Panc1 (cell line): ENCODE data around the gene CD300A. TPM values are rescaled to one million over a fixed set of nuclear protein-coding genes. Genes with fewer than 3 reads are reported as not detected.
"Not testable (repeated sequence)": the region's sequence is repeated elsewhere in the genome, so short reads cannot be mapped to it uniquely, and the experiment has no call there.

ENCODE experiments used
- ATAC-seq: fragments of 200-7000 bp; cut with Tn5 transposase; 2 replicates; pipeline ENCODE4 v1.9.1; 2020; ENCODE audit warnings: mild to moderate bottlenecking, moderate library complexity
- BruUV-seq: library from RNA; stranded (reverse); fragments of 400-500 nt; replicated peaks from 2 replicates; lab custom pipeline; 2021; lab: Mats Ljungman, UMichigan
- CTCF ChIA-PET: fragments of 300-600 bp; sonication (Branson Sonifier 250); formaldehyde crosslinking; loops from one replicate; lab custom pipeline; 2022; ENCODE audit warnings: antibody characterized with exemption; lab: Charles Lee
- POLR2A ChIA-PET: fragments of 300-600 bp; sonication (Branson Sonifier 250); formaldehyde crosslinking; loops from one replicate; lab custom pipeline; 2022; ENCODE audit warnings: antibody characterized with exemption; lab: Charles Lee
- DNase-seq: peaks from one replicate; pipeline ENCODE4 v3.0.0-alpha.2; 2010; ENCODE audit warnings: low read depth, low spot score
- H3K27ac ChIP-seq: 2 replicates; pipeline ENCODE4 v1.5.1; 2011; ENCODE audit warnings: mild to moderate bottlenecking, low read length, inconsistent platforms
- H3K27me3 ChIP-seq: fragments of 200-500 bp; sonication (Bioruptor generic); 2 replicates; pipeline ENCODE4 v1.6.0; 2014; ENCODE audit warnings: low read length, inconsistent platforms; ENCODE audit not compliant: control insufficient read depth, insufficient read depth
- H3K36me3 ChIP-seq: fragments of 200-500 bp; sonication (Bioruptor generic); 2 replicates; pipeline ENCODE4 v1.5.1; 2014; ENCODE audit warnings: inconsistent platforms, mild to moderate bottlenecking, low read length, moderate library complexity; ENCODE audit not compliant: control insufficient read depth, insufficient read depth
- H3K4me1 ChIP-seq: 2 replicates; pipeline ENCODE4 v1.5.1; 2011; ENCODE audit warnings: inconsistent platforms, mild to moderate bottlenecking, low read length, moderate library complexity; ENCODE audit not compliant: control insufficient read depth, insufficient read depth
- H3K4me3 ChIP-seq, 2 experiments: 2 replicates each; pipeline ENCODE4 v1.5.1; 2011 to 2012; ENCODE audit warnings: low read depth in 2 of 2, low read length in 2 of 2, mild to moderate bottlenecking in 2 of 2, inconsistent platforms in 1 of 2, moderate library complexity in 1 of 2
- H3K9me3 ChIP-seq: fragments of 200-500 bp; sonication (Bioruptor generic); 2 replicates; pipeline ENCODE4 v1.5.1; 2014; ENCODE audit warnings: low read depth, mild to moderate bottlenecking, inconsistent platforms, low read length, moderate library complexity; ENCODE audit not compliant: control insufficient read depth, insufficient read depth
- POLR2AphosphoS5 ChIP-seq: IDR thresholded peaks from 2 replicates; pipeline ENCODE4 v1.6.1; 2012; ENCODE audit warnings: mild to moderate bottlenecking, low read depth, low read length, moderate library complexity
- SIN3A ChIP-seq: IDR thresholded peaks from 2 replicates; pipeline ENCODE4 v1.6.1; 2012; ENCODE audit warnings: low read depth, mild to moderate bottlenecking, low read length, moderate library complexity, borderline replicate concordance; ENCODE audit not compliant: insufficient read depth
- TCF7L2 ChIP-seq: IDR thresholded peaks from 2 replicates; pipeline ENCODE4 v1.6.1; 2011; ENCODE audit warnings: mild to moderate bottlenecking, low read depth, low read length, inconsistent platforms
- in situ Hi-C: cut with HindIII; loops from 2 replicates; pipeline ENCODE4 v1.10.0; 2016; ENCODE audit warnings: low sequenced_read_pairs, low pct_unique_long_range_greater_than_20kb
- intact Hi-C: fragments of 100-400 bp; cut with micrococcal nuclease; formaldehyde crosslinking; loops from one replicate; pipeline ENCODE4 v1.10.0; 2022; ENCODE audit not compliant: unreplicated experiment
- total RNA-seq: library from RNA; stranded (reverse); gene quantifications from one replicate; pipeline ENCODE4 v1.2.1, GENCODE V29; 2021; ENCODE audit not compliant: unreplicated experiment
- TF ChIP-seq, protein P1 (sequence below), 2 experiments: IDR thresholded peaks; 2 replicates each; pipeline ENCODE4 v1.6.1; 2011 to 2012; ENCODE audit warnings: low read depth in 2 of 2, control low read depth in 1 of 2, low read length in 1 of 2, mild to moderate bottlenecking in 1 of 2, moderate library complexity in 1 of 2; ENCODE audit not compliant: insufficient read depth in 1 of 2
- TF ChIP-seq, protein P2 (sequence below): fragments of 450-650 bp; IDR thresholded peaks from 2 replicates; pipeline ENCODE4 v1.5.1; 2017; ENCODE audit warnings: mild to moderate bottlenecking

The CD300A gene
- total RNA-seq, 1 experiment from 2014 or later = 0.21 TPM

DNA sequence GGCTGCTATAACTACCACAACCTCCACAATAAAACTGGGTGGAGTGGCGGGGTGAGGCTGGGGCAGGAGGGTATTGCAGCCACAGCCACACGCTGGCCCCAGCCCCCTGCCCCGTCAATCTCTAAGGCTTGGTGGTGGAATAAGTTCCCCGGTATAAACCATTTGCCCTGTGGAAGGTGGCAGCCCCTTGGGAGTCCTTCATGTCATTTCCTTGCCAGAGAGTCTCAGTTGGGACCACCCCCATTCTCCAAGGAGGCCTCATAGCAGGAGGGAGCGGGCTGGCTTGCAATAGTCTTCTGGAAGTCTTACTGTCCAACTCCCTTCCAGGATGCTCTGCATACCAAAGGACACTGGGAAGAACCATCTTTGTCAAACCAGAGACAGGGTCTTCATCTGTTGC lies 19.4 kb downstream of the CD300A start:
- intact Hi-C loops = no loop called here
- in situ Hi-C loops = no loop called here
- CTCF ChIA-PET = no interaction called here

DNA sequence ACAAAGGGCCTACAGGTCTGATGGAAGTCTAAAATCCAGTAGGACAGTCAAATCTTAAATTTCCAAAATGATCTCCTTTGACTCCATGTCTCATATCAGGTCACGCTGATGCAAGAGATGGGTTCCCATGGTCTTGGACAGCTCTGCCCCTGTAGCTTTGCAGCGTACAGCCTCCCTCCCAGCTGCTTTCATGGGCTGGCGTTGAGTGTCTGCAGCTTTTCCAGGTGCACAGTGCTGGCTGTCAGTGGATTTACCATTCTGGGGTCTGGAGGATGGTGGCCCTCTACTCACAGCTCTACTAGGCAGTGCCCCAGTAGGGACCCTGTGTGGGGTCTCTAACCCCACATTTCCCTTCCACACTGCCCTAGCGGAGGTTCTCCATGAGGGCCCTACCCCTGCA lies 21.8 kb downstream of the CD300A start:
- in situ Hi-C loops, intact Hi-C loops: not testable (repeated sequence)

More for the DNA sequence above, 19.4 kb downstream of the CD300A start:
- H3K9me3 ChIP-seq = no peaks in the 10 kb centered on the region
- H3K36me3 ChIP-seq = no peaks in the 10 kb centered on the region
- TF ChIP-seq, protein P1, sequence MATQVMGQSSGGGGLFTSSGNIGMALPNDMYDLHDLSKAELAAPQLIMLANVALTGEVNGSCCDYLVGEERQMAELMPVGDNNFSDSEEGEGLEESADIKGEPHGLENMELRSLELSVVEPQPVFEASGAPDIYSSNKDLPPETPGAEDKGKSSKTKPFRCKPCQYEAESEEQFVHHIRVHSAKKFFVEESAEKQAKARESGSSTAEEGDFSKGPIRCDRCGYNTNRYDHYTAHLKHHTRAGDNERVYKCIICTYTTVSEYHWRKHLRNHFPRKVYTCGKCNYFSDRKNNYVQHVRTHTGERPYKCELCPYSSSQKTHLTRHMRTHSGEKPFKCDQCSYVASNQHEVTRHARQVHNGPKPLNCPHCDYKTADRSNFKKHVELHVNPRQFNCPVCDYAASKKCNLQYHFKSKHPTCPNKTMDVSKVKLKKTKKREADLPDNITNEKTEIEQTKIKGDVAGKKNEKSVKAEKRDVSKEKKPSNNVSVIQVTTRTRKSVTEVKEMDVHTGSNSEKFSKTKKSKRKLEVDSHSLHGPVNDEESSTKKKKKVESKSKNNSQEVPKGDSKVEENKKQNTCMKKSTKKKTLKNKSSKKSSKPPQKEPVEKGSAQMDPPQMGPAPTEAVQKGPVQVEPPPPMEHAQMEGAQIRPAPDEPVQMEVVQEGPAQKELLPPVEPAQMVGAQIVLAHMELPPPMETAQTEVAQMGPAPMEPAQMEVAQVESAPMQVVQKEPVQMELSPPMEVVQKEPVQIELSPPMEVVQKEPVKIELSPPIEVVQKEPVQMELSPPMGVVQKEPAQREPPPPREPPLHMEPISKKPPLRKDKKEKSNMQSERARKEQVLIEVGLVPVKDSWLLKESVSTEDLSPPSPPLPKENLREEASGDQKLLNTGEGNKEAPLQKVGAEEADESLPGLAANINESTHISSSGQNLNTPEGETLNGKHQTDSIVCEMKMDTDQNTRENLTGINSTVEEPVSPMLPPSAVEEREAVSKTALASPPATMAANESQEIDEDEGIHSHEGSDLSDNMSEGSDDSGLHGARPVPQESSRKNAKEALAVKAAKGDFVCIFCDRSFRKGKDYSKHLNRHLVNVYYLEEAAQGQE (IDR thresholded peaks at IDR 0.05; ENCODE audit: insufficient read depth in 1 of 2, low read depth in 2 of 2, low read length in 1 of 2) = no peak
- no peak overlapping the region for H3K27ac ChIP-seq
- no TSS peak for BruUV-seq
- H3K27me3 ChIP-seq = no peaks in the 10 kb centered on the region; the same call in none of the 2 replicates
- H3K4me3 ChIP-seq = no peak overlapping the region
- no peak for ATAC-seq
- no peaks in the 10 kb centered on the region for H3K4me1 ChIP-seq
- no peak for DNase-seq
- POLR2A ChIA-PET = no interaction called here

DNA sequence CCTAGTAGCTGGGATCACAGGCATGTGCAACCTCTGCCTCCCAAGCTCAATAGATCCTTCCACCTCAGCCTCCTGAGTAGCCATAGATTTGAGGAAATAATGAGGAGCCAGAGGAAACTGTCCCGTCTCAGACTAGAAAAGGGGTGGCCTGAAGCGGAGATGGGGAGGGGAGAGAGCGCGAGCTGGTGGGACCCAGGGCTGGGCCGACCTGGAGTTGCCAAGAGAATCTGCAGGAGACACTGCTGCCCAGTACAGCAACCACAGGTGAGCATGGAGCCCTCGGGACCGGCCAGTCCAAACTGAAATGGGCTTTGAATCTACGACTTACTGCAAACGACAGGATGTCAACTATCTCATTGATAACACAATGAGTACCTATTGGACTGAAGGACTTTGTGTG lies 24.3 kb downstream of the CD300A start:
- intact Hi-C loops (no loop called here), in situ Hi-C loops (no loop called here)
- no peak for DNase-seq
- Histone ChIP-seq H3K36me3 (no peaks in the 10 kb centered on the region), H3K27ac (no peak overlapping the region), H3K4me1 (no peaks in the 10 kb centered on the region), H3K9me3 (no peaks in the 10 kb centered on the region), H3K4me3 (no peak overlapping the region), H3K27me3 (no peaks in the 10 kb centered on the region; the same call in 1 of the 2 replicates)
- POLR2A ChIA-PET = no interaction called here
- TF ChIP-seq TCF7L2 (no peak), SIN3A (no peak), POLR2AphosphoS5 (no peak)
- CTCF ChIA-PET = interaction anchor here (1.2 kb wide), 1 partner anchor 123 kb away, joined by 4 read pairs; no protein-coding TSS in a partner anchor
- BruUV-seq = no TSS peak
- ATAC-seq = no peak

More for the DNA sequence above, 21.8 kb downstream of the CD300A start:
- CTCF ChIA-PET = interaction anchor here (0.9 to 1.5 kb wide), 2 partner anchors 109 kb away, joined by 3 to 5 read pairs; no protein-coding TSS in a partner anchor
- H3K4me1 ChIP-seq, H3K27ac ChIP-seq, H3K27me3 ChIP-seq, ATAC-seq, DNase-seq, POLR2A ChIA-PET, BruUV-seq, H3K9me3 ChIP-seq, H3K4me3 ChIP-seq, H3K36me3 ChIP-seq: not testable (repeated sequence)

DNA sequence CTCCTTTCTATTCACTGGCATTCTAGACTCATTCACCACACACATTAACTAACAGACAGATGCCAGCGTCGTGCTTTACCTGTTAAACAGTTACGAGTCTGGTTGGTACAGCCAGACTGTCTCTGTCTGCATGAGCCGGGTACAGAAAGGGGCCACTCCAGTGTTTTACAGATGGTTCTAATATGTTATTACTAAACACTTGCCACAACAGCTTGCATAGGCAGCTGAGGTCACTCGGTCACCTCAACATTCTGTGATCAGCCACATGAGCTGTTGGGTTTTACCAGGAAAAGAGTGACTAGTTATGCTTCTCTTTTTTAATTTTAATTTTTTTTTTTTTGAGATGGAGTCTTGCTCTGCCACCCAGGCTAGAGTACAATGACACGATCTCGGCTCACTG lies 25.2 kb downstream of the CD300A start:
- CTCF ChIA-PET = interaction anchor here (0.6 to 1.2 kb wide), 7 partner anchors 41 to 195 kb away, joined by 3 to 12 read pairs (median 4); partner anchors contain the start of gene GPR142
- H3K4me3 ChIP-seq = no peak overlapping the region
- ATAC-seq = no peak
- no peaks in the 10 kb centered on the region for H3K36me3 ChIP-seq
- intact Hi-C loops (no loop called here), in situ Hi-C loops (no loop called here)
- H3K27ac ChIP-seq = no peak overlapping the region
- no peaks in the 10 kb centered on the region for H3K27me3 ChIP-seq
- POLR2A ChIA-PET = no interaction called here
- H3K9me3 ChIP-seq = no peaks in the 10 kb centered on the region
- DNase-seq = no peak
- TF ChIP-seq, protein P1 (IDR thresholded peaks at IDR 0.05; ENCODE audit: insufficient read depth in 1 of 2, low read depth in 2 of 2, low read length in 1 of 2) = no peak
- TF ChIP-seq SIN3A (no peak), TCF7L2 (no peak), POLR2AphosphoS5 (no peak)
- TF ChIP-seq, protein P2, sequence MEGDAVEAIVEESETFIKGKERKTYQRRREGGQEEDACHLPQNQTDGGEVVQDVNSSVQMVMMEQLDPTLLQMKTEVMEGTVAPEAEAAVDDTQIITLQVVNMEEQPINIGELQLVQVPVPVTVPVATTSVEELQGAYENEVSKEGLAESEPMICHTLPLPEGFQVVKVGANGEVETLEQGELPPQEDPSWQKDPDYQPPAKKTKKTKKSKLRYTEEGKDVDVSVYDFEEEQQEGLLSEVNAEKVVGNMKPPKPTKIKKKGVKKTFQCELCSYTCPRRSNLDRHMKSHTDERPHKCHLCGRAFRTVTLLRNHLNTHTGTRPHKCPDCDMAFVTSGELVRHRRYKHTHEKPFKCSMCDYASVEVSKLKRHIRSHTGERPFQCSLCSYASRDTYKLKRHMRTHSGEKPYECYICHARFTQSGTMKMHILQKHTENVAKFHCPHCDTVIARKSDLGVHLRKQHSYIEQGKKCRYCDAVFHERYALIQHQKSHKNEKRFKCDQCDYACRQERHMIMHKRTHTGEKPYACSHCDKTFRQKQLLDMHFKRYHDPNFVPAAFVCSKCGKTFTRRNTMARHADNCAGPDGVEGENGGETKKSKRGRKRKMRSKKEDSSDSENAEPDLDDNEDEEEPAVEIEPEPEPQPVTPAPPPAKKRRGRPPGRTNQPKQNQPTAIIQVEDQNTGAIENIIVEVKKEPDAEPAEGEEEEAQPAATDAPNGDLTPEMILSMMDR = no peak
- no peaks in the 10 kb centered on the region for H3K4me1 ChIP-seq
- no TSS peak for BruUV-seq
